ENCODE data around the gene MIB1.

DNA sequence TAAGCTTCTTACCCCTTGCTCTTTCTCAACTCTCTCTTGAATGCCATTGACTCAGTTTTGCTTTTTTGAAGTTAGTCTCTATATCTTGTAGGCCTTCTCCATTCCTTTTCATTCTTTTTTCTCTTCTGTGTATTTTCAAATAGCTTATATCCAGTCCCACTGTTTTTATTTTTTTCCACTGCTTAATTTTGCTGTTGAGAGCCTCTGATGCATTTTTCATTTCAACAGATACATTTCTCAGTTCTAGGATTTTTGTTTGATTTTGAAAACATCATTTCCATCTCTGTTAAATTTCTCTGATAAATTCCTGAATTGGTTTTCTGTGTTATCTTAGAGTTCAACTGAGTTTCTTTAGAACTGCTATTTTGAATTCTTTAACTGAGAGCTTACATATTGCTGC lies 45.9 kb downstream of the MIB1 start:
- TF ChIP-seq, protein P1, sequence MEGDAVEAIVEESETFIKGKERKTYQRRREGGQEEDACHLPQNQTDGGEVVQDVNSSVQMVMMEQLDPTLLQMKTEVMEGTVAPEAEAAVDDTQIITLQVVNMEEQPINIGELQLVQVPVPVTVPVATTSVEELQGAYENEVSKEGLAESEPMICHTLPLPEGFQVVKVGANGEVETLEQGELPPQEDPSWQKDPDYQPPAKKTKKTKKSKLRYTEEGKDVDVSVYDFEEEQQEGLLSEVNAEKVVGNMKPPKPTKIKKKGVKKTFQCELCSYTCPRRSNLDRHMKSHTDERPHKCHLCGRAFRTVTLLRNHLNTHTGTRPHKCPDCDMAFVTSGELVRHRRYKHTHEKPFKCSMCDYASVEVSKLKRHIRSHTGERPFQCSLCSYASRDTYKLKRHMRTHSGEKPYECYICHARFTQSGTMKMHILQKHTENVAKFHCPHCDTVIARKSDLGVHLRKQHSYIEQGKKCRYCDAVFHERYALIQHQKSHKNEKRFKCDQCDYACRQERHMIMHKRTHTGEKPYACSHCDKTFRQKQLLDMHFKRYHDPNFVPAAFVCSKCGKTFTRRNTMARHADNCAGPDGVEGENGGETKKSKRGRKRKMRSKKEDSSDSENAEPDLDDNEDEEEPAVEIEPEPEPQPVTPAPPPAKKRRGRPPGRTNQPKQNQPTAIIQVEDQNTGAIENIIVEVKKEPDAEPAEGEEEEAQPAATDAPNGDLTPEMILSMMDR (IDR thresholded peaks at IDR 0.05), result no peak
- TF ChIP-seq POLR2A (IDR thresholded peaks at IDR 0.05), result no peak

Measured in body of pancreas (tissue), 4 donors.